Measurements from ENCODE around the gene LCP2.
A peak's percentile ranks its signal among the peaks of the same experiment; 100 is the strongest.

LCP2 gene

DNA sequence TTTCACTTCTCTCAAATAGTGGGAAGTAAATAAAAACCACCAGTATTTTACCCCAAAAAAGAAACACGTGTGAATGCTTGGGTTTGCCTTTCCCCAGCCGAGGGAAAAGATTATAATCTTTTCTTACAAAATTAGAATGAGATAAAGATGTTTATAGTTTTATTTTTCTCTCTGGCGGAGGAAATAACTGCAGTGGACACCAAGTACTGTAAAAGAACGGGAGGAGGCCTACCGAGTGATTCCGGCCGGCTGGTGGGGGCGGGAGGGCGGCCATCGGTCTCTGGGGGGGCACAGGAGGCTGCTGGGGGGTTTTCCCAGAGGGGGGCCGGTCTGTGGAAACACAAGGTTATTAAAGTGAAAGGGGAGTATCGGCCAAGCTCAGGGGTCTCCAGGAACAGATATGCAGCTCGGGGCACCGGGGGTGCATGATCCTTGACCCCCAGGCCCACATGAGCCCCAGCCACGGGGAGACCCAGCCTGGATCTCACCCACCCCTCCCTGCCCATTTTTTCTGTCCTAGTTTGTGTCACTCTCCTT is 29.4 kb downstream of the LCP2 start:
- TF ChIP-seq, protein P1, sequence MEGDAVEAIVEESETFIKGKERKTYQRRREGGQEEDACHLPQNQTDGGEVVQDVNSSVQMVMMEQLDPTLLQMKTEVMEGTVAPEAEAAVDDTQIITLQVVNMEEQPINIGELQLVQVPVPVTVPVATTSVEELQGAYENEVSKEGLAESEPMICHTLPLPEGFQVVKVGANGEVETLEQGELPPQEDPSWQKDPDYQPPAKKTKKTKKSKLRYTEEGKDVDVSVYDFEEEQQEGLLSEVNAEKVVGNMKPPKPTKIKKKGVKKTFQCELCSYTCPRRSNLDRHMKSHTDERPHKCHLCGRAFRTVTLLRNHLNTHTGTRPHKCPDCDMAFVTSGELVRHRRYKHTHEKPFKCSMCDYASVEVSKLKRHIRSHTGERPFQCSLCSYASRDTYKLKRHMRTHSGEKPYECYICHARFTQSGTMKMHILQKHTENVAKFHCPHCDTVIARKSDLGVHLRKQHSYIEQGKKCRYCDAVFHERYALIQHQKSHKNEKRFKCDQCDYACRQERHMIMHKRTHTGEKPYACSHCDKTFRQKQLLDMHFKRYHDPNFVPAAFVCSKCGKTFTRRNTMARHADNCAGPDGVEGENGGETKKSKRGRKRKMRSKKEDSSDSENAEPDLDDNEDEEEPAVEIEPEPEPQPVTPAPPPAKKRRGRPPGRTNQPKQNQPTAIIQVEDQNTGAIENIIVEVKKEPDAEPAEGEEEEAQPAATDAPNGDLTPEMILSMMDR (IDR thresholded peaks at IDR 0.05; ENCODE audit: low read depth, low read length) = no peak
- no peak for DNase-seq (ENCODE audit: extremely low read depth, low read depth)

DNA sequence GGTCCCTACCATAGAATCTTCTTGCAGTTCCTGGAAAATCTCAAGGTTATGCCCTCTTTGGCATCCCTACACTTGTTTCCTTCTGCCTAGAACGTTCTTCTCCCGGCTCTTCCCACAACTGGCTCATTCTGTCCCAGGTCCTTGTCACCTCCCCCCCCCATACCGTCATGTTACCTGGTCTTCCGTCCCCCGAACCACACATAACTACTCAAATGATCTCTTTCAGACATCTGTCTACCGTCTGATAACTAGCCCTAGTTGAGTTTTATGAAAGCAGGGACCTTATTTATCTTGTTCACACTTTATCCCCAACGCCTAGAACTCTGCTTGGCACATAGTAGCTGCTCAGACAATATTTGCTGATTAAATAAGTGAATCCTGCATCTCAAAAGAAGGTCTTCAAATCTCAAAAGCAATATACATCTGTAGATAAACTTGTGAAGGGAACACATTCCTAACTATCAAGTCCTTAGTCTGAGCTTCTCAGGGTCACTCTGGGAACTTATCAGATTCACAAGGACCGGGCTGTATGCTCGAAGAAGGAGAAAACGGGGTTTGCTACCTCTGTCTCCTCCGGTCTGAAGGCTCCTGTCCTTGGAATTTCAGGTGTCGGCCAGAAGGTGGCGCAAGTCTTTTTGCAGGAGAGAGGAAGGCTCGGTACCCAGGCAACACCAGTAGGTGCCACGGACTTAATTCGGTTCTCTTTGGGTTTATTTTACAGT is 30.0 kb downstream of the LCP2 start:
- peak; percentile 27 for DNase-seq (ENCODE audit: extremely low read depth, low read depth)
- TF ChIP-seq, protein P1 (IDR thresholded peaks at IDR 0.05; ENCODE audit: low read depth, low read length) = peak; percentile 91

DNA sequence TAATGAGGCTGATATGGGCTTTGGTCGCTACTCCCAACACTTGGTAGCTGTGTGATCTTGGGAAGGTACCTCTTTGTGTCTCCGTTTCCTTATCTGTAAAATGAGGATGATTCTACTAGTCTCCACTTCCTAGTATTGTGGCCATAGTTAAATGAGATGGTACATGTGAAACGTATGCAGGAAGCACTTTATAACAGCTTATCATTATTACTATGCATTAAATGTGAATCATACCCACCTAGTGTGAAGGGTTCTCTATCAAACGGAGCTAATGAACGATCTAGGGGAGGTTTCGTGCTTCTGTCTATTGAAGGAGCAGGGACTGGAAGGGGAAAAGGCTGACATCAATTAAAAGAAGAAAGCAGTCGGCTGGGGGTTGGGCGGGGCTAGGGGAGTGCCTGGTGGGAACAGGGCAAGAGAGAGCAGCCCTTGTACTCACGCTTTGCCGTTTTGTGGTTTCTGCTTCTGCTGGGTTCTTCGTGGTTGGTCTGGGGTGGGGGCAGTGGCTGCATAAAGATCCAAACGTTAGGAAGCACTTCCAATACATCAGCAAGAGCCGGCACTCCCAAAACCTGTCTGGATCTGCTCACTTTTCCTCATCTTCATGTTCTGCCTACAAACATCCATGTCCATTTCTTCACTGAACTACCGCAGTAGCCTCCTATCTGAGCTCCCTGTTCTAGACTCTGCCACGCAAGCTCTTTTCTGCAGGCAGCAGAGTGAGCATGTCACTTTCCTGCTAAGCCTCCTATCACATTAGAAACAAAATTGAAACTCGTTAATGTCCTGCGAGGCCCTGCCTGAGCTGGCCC is 30.8 kb downstream of the LCP2 start:
- TF ChIP-seq, protein P1 (IDR thresholded peaks at IDR 0.05; ENCODE audit: low read depth, low read length) = no peak
- no peak for DNase-seq (ENCODE audit: extremely low read depth, low read depth)

DNA sequence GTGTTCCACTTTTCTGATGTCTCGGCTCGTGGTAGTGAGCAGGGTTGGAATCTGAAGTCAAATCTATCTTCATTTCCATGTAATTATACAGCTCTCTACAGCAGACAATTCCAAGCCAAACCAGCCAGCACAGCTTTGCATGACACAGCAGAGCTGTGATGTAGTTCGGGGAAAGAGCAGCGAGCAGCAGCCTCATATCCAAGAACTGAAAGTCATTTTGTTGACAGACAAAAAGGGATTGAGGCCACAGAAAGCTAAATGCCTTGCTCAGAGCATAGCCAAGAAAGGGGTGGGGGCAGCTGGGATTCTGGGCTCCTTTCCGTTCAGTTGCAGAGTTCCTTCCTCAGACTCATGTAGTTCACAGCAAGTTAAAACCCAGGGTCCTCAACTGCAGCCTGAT is 32.1 kb downstream of the LCP2 start:
- TF ChIP-seq, protein P1 (IDR thresholded peaks at IDR 0.05; ENCODE audit: low read depth, low read length) = no peak
- no peak for DNase-seq (ENCODE audit: extremely low read depth, low read depth)

DNA sequence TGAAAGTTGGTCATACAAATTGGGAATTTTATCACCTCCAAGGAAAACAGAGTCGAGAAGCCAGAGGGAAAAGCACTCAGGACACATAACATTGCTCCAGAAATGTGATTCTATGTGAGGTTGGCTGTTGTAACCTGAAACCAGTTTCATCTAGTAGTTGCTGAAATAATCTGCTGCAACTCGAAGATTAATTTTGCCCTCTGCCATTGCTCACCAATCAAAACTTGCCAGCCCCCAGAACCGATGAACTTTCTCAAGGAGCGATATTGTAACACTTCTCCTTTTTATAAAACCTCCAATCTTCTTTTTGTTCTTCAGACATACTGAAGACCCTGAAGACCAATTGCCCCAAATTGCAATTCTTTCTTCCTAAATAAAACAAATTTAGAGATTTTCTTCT is 33.7 kb downstream of the LCP2 start:
- DNase-seq (ENCODE audit: extremely low read depth, low read depth) = no peak
- TF ChIP-seq, protein P1 (IDR thresholded peaks at IDR 0.05; ENCODE audit: low read depth, low read length) = no peak

DNA sequence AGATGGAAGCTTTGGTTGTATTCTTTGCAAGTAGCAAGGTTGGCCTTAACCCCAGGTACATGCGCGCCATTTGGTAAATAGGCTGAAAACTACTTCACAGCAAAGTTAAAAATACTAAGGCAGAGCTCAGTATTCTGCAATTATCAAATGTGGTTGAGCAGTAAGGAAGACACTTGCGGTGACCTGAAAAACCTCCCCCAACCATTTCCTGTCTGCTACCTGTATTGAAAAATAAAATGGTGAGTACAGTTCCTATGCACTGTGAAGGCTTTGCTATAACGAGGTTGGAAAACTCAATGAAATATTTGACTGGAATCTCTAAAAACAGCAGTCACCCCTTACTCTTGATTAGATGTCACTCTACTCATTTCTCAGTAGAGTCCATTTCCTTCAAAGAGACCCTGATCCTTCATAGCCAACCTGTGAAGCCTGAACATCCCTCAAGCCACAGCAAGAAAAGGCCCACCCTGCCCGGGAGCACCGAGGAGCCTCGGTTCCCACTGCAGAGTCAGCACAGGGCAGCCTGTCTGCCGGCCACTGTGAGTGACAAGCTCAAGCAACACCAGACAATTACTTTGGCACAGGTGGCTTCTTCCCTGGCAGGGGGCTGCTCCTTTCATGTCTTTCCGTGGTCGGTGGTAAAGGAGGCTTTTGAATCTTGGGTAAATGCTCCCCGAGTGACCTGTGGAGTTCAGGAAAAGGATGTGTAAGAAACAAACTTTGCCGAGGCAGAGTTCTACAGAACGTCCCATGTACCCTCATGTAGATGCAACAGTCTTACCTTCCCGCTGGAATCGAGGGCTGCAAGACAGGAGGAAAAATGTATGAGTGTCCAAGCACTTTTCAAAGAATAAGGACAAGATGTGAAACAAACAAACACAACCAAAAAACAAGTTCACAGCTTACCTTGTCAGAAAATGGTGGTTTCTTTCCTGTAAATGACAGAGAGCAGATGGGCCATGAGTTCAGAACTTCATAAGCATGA is 35.2 kb downstream of the LCP2 start:
- no peak for DNase-seq (ENCODE audit: extremely low read depth, low read depth)
- TF ChIP-seq, protein P1 (IDR thresholded peaks at IDR 0.05; ENCODE audit: low read depth, low read length) = no peak
